Right lobe of liver (tissue), 6 donors: ENCODE results near the gene HAND1. TPM values are rescaled to one million over a fixed set of nuclear protein-coding genes. Genes with fewer than 3 reads are reported as not detected.

Experiments
- ATAC-seq, 4 donors: fragments of 200-7000 bp; cut with Tn5 transposase; one replicate each; pipeline ENCODE4 v1.9.1; 2020; ENCODE audit warnings: mild to moderate bottlenecking in 4 of 4, moderate library complexity in 4 of 4
- DNase-seq, 3 donors: peaks; one replicate each; pipeline ENCODE4 v3.0.0-alpha.2; 2020
- H3K27ac ChIP-seq, 3 donors: fragments of 200-600 bp; one replicate each; pipeline ENCODE4 v1.8.0; 2022
- H3K27me3 ChIP-seq, 2 donors: fragments of 200-600 bp; one replicate each; pipeline ENCODE4 v1.8.0; 2022
- H3K36me3 ChIP-seq, 4 donors: fragments of 200-600 bp; sonication (generic) in 1 of 4; one replicate each; pipeline versions ENCODE4 v1.5.1 to v1.8.0; 2017 to 2022; ENCODE audit warnings: control low read depth in 1 of 4
- H3K4me1 ChIP-seq, 4 donors: fragments of 200-600 bp; sonication (generic) in 1 of 4; one replicate each; pipeline versions ENCODE4 v1.5.1 to v1.8.0; 2017 to 2022; ENCODE audit warnings: control low read depth in 1 of 4
- H3K4me3 ChIP-seq, 3 donors: fragments of 200-600 bp; one replicate each; pipeline ENCODE4 v1.8.0; 2022
- H3K9me3 ChIP-seq, 4 donors: fragments of 200-600 bp; sonication (generic) in 1 of 4; one replicate each; pipeline versions ENCODE4 v1.5.1 to v1.8.0; 2017 to 2022; ENCODE audit warnings: control low read depth in 1 of 4
- POLR2A ChIP-seq: fragments of 450-650 bp; IDR thresholded peaks from one replicate; pipeline ENCODE4 v1.6.1; 2017; ENCODE audit warnings: antibody characterized with exemption, mild to moderate bottlenecking
- WGBS: methylation state at CpG from one replicate; pipeline ENCODE4 v1.1.6; 2018; ENCODE audit warnings: low coverage, low lambda C conversion rate; ENCODE audit not compliant: insufficient coverage; ENCODE audit errors: missing lambda C conversion rate; 5-methylcytosine and 5-hydroxymethylcytosine counted together
- intact Hi-C, 2 donors: fragments of 100-400 bp; cut with DNase I; formaldehyde crosslinking; loops; one replicate each; pipeline versions ENCODE4 v1.11.2 to v1.14.1; 2022
- total RNA-seq, 6 experiments: library from RNA; depleted of rRNA in 2 of 6; stranded (reverse); fragments of >200 nt in 2 of 6; fragmentation: NEBNext Ultra II Directional in 3 of 6; extraction: Animal tissue kit (Norgen Biotek cat#: 25700) in 3 of 6; gene quantifications; one replicate each; pipeline versions ENCODE4 v1.1.0 to v1.2.4, GENCODE V29; 2016 to 2023
- TF ChIP-seq, protein P1 (sequence below), 4 donors: fragments of 200-600 bp in 3 of 4; fragments of 450-650 bp in 1 of 4; IDR thresholded peaks; one replicate each; pipeline versions ENCODE4 v1.5.1 to v1.8.0; 2016 to 2022; ENCODE audit warnings: antibody characterized with exemption in 4 of 4, mild to moderate bottlenecking in 2 of 4
- donor health status: DM: no; HTN: yes; CAD: no.
- donor health status: DM: no; HTN: no; CAD: no.
- donor health status: DM: no; HTN: no; CAD: no.
- donor health status: DM: no; HTN: yes; CAD: no.
- donor health status: DM: no; HTN: yes; CAD: no.

Gene HAND1
- total RNA-seq, 6 experiments from 2014 or later, result not detected

DNA sequence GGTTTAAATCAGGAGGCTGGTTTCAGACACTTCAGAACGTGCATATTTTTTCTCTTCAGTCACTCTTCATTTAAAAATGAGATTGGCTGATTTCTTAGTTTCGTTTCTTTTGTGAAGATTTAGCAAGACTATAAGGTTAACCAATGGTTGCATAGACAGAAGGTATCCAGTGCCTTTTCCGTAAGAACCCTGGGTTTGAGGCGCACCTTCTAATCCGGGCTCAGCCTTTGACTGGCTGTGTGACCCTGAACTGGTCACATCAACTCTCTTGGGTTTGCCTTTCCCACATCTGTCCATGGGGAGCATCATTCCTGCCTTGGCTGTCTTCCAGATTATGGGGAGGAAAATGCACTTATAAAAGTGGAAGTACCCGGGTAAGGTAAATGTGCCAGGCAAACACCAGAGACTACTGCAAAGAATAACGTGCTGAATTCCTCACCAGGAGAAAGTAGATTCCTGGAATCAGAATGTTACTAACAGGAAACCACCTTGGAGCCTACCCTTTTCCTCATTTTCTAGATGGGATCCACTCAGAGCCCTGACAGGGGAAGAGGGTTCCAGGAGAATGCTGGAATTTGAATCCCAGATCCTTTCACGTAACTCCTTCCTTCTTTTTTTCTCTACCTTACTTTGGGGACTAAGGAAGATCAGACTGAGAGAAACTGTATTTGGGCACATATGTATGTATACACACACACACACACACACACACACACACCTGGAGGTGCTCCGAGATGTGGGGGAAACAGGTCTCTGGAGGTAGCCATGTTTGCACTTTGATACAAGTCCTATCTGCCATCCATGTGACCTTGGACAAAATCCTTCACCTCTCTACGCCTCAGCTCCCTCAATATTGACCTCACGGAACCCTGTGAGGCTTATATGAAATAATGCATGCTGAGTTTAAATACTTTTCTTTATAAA is 6.8 kb downstream of the HAND1 start:
- no peaks in the 10 kb centered on the region for H3K9me3 ChIP-seq
- no peak overlapping the region for H3K27ac ChIP-seq
- ATAC-seq (no peak), DNase-seq (no peak)
- 19% methylated on average over 11 of the region's 11 CpGs for WGBS
- H3K4me3 ChIP-seq, result no peak overlapping the region
- no peak for TF ChIP-seq POLR2A
- TF ChIP-seq, protein P1, sequence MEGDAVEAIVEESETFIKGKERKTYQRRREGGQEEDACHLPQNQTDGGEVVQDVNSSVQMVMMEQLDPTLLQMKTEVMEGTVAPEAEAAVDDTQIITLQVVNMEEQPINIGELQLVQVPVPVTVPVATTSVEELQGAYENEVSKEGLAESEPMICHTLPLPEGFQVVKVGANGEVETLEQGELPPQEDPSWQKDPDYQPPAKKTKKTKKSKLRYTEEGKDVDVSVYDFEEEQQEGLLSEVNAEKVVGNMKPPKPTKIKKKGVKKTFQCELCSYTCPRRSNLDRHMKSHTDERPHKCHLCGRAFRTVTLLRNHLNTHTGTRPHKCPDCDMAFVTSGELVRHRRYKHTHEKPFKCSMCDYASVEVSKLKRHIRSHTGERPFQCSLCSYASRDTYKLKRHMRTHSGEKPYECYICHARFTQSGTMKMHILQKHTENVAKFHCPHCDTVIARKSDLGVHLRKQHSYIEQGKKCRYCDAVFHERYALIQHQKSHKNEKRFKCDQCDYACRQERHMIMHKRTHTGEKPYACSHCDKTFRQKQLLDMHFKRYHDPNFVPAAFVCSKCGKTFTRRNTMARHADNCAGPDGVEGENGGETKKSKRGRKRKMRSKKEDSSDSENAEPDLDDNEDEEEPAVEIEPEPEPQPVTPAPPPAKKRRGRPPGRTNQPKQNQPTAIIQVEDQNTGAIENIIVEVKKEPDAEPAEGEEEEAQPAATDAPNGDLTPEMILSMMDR (IDR thresholded peaks at IDR 0.05), result no peak
- intact Hi-C loops, result loop anchor here in 1 of 2 donors (10.0 kb wide), 1 partner anchor 154 kb away; no protein-coding TSS in a partner anchor
- peaks cover 0 to 19% (median 0%) of the 10 kb centered on the region in 4 donors for H3K4me1 ChIP-seq
- H3K36me3 ChIP-seq, result no peaks in the 10 kb centered on the region
- H3K27me3 ChIP-seq, result peaks cover 27 to 39% of the 10 kb centered on the region in 2 donors

DNA sequence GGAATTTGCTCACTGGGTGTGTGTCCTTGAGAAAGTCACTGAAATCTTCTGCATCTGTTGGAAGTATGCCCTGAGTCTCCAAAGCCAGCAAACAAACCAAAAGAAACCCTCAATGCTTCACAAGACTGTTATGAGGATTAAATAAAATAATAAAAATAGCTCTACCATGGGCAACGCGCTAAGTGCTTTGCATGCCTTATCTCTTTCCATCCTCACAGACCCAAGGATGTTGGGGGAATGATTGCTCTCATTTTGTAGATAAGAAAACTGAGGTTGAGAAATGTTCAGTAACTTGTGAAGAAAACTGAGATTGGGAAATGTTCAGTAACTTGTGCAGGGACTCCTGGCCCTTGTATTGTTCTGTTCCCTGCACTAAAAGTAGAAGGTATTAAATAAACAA is 7.9 kb downstream of the HAND1 start:
- intact Hi-C loops, result loop anchor here in 1 of 2 donors (10.0 kb wide), 1 partner anchor 155 kb away; no protein-coding TSS in a partner anchor
- DNase-seq (no peak), ATAC-seq (no peak)
- Histone ChIP-seq H3K9me3 (no peaks in the 10 kb centered on the region), H3K27me3 (peaks cover 16 to 29% of the 10 kb centered on the region in 2 donors), H3K36me3 (no peaks in the 10 kb centered on the region), H3K4me1 (peaks cover 0 to 9% (median 0%) of the 10 kb centered on the region in 4 donors), H3K27ac (no peak overlapping the region), H3K4me3 (no peak overlapping the region)
- WGBS, result 46% methylated on average over 2 of the region's 2 CpGs
- TF ChIP-seq, protein P1 (IDR thresholded peaks at IDR 0.05), result no peak
- no peak for TF ChIP-seq POLR2A

DNA sequence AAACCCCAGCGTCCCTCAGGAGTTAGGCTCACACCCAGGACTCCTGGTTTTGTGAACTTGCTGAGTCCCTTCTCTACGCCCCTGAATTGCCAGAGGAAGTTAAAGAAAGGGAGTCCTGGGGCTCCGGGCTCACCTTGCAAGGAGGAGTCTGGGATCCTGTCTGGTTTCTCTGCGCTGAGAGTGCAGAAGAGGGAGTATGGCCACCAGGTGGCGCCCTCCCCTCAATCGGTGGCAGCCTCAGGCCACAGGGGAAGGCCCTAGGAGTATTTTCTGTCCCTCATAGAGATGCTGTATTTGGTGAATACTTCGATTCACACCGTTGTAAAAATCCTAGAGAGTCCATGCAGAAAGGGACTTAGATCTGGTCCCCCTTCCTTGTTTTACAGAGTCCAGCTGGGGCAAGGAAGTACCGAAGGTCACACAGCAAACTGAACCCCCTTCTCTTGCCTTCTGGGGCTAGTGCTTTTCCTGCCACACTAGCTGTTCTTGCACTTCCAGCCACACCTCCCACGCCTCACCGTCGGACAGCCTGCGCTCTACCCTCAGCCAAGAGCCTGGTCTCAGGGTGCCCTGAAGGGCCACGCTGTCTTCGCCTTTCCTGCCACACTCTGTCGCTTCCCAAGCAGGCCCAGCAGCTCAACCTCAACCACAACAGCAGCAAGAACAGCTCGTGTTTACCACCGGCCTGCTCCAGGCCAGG is 10.2 kb downstream of the HAND1 start:
- intact Hi-C loops, result loop anchor here in 1 of 2 donors (10.0 kb wide), 1 partner anchor 137 kb away; no protein-coding TSS in a partner anchor
- DNase-seq (peak; percentile 75 to 77 (median 76)), ATAC-seq (peak; percentile 95 to 99 (median 98))
- TF ChIP-seq, protein P1 (IDR thresholded peaks at IDR 0.05), result peak; percentile 68 to 97 (median 94)
- TF ChIP-seq POLR2A, result no peak
- peaks cover 5 to 9% of the 10 kb centered on the region in 2 donors for H3K27me3 ChIP-seq
- no peak overlapping the region for H3K4me3 ChIP-seq
- whole genome bisulfite sequencing, result 35% methylated on average over 15 of the region's 18 CpGs
- H3K27ac ChIP-seq, result no peak overlapping the region
- H3K36me3 ChIP-seq, result no peaks in the 10 kb centered on the region
- no peaks in the 10 kb centered on the region for H3K4me1 ChIP-seq
- H3K9me3 ChIP-seq, result no peaks in the 10 kb centered on the region

DNA sequence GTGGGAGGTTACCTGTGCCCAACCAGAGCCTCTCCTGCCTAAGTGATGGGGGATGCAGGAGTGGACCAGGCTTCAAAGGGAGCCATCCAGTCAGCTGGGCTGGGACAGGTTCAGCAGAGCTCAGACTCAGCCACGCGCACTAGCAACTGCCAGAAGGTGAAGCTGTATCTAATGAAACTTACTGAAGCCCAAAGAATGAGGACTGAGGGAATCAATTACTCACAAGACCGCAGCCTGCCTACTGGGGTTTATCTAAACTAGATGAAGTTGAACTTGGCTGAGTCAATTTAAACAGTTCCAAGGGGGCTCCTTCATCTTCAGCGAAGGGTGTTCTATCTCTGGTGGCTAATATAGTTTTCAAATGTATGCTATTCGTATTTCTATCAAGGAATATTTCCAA is 11.4 kb downstream of the HAND1 start:
- DNase-seq, result no peak
- no peak for ATAC-seq
- no peak overlapping the region for H3K27ac ChIP-seq
- H3K9me3 ChIP-seq, result no peaks in the 10 kb centered on the region
- no peak overlapping the region for H3K4me3 ChIP-seq
- 71% methylated on average over 3 of the region's 5 CpGs for WGBS
- no peaks in the 10 kb centered on the region for H3K4me1 ChIP-seq
- H3K27me3 ChIP-seq, result peaks cover 1 to 5% of the 10 kb centered on the region in 2 donors
- TF ChIP-seq, protein P1 (IDR thresholded peaks at IDR 0.05), result no peak
- TF ChIP-seq POLR2A, result no peak
- H3K36me3 ChIP-seq, result no peaks in the 10 kb centered on the region
- intact Hi-C loops, result loop anchor here in 1 of 2 donors (10.0 kb wide), 1 partner anchor 138 kb away; no protein-coding TSS in a partner anchor
